ENCODE data around the gene ATP9A.

- TF ChIP-seq CTCF (IDR thresholded peaks at IDR 0.05) (no peak), POLR2A (IDR thresholded peaks at IDR 0.05) (no peak)
These were observed 33.1 kb upstream of the ATP9A start for GRCh38 chr20:51801122-51801822.

All from testis (tissue), 2 donors.